Endodermal cell (in vitro differentiated cells): ENCODE results near the gene ILRUN. TPM values are rescaled to one million over a fixed set of nuclear protein-coding genes. Genes with fewer than 3 reads are reported as not detected.

Source experiments
- DNase-seq: peaks from one replicate; pipeline ENCODE4 v3.0.0-alpha.2; 2017
- H3K27ac ChIP-seq: 2 replicates; pipeline ENCODE4 v1.5.1; 2013; ENCODE audit warnings: mild to moderate bottlenecking, low read depth, low read length, moderate library complexity
- H3K27me3 ChIP-seq: 2 replicates; pipeline ENCODE4 v1.6.1; 2013; ENCODE audit warnings: mild to moderate bottlenecking, low read length, moderate library complexity; ENCODE audit not compliant: insufficient read depth, control insufficient read depth, poor library complexity, severe bottlenecking
- H3K36me3 ChIP-seq: 2 replicates; pipeline ENCODE4 v1.7.0; 2013; ENCODE audit warnings: mild to moderate bottlenecking, low read length, moderate library complexity; ENCODE audit not compliant: control insufficient read depth, insufficient read depth
- H3K4me1 ChIP-seq: one replicate; pipeline ENCODE4 v1.7.0; 2013; ENCODE audit warnings: low read length; ENCODE audit not compliant: control insufficient read depth, insufficient read depth
- H3K4me3 ChIP-seq: 2 replicates; pipeline ENCODE4 v1.5.1; 2013; ENCODE audit warnings: mild to moderate bottlenecking, low read length, moderate library complexity
- H3K9ac ChIP-seq: 2 replicates; pipeline ENCODE4 v1.6.1; 2013; ENCODE audit warnings: mild to moderate bottlenecking, low read length, moderate library complexity; ENCODE audit not compliant: poor library complexity, severe bottlenecking; ENCODE audit errors: extremely low read depth
- H3K9me3 ChIP-seq: 2 replicates; pipeline ENCODE4 v1.6.1; 2013; ENCODE audit warnings: mild to moderate bottlenecking, low read length, moderate library complexity; ENCODE audit not compliant: control insufficient read depth
- H3K27ac Mint-ChIP-seq: 2 replicates; pipeline ENCODE4 v1.8.0; 2020; ENCODE audit warnings: mixed read lengths
- H3K27me3 Mint-ChIP-seq: 2 replicates; pipeline ENCODE4 v1.8.0; 2021; ENCODE audit warnings: mild to moderate bottlenecking, mixed read lengths; ENCODE audit not compliant: insufficient read depth
- H3K36me3 Mint-ChIP-seq: 2 replicates; pipeline ENCODE4 v1.8.0; 2020; ENCODE audit warnings: low read depth, mixed read lengths
- H3K4me1 Mint-ChIP-seq: 2 replicates; pipeline ENCODE4 v1.8.0; 2020; ENCODE audit warnings: mixed read lengths
- H3K4me3 Mint-ChIP-seq: 2 replicates; pipeline ENCODE4 v1.8.0; 2020; ENCODE audit warnings: mild to moderate bottlenecking, moderate library complexity, mixed read lengths
- H3K9me3 Mint-ChIP-seq: 2 replicates; pipeline ENCODE4 v1.8.0; 2020; ENCODE audit warnings: mild to moderate bottlenecking, mixed read lengths
- CTCF ChIP-seq: fragments of 200-600 bp; sonication (generic); conservative IDR thresholded peaks from 2 replicates; pipeline ENCODE4 v1.5.0; 2021; ENCODE audit warnings: antibody characterized with exemption, mild to moderate bottlenecking
- WGBS, 2 experiments: methylation state at CpG; one replicate each; pipeline versions ENCODE4 v1.1.5 to v1.1.7; 2013; ENCODE audit warnings: missing lambda C conversion rate in 2 of 2, mixed read lengths in 1 of 2; ENCODE audit not compliant: insufficient coverage in 1 of 2, insufficient read length in 1 of 2; 5-methylcytosine and 5-hydroxymethylcytosine counted together
- total RNA-seq, 2 donors: library from RNA; stranded (reverse); fragmentation: NEBNext Ultra II Directional in 1 of 2; extraction: Animal tissue kit (Norgen Biotek cat#: 25700) in 1 of 2; gene quantifications; 2 replicates in 1 of 2; 3 replicates in 1 of 2; pipeline ENCODE4 v1.2.1, GENCODE V29; 2021

ILRUN gene
- total RNA-seq, 2 donors from 2014 or later: 73.0 to 90.5 TPM

- Histone ChIP-seq H3K4me1 (peaks cover 10% of the 10 kb centered on the region), H3K9me3 (no peaks in the 10 kb centered on the region), H3K27ac (no peak overlapping the region), H3K36me3 (no peaks in the 10 kb centered on the region), H3K27me3 (no peaks in the 10 kb centered on the region), H3K9ac (no peak overlapping the region), H3K4me3 (no peak overlapping the region)
- WGBS, 2 experiments: 53% methylated on average over 1 of the region's 1 CpG; no CpG with 5 or more reads in 1 of the 2 experiments
- H3K4me3 Mint-ChIP-seq: no peak overlapping the region
- H3K27ac Mint-ChIP-seq: peak overlapping the region; percentile 46
- no peaks in the 10 kb centered on the region for H3K9me3 Mint-ChIP-seq
- peaks cover 5% of the 10 kb centered on the region for H3K36me3 Mint-ChIP-seq
- H3K27me3 Mint-ChIP-seq: no peaks in the 10 kb centered on the region
- TF ChIP-seq CTCF: no peak
- DNase-seq: no peak
- H3K4me1 Mint-ChIP-seq: peaks cover 42% of the 10 kb centered on the region
Measured at GRCh38 chr6:34673064-34673463, 23.5 kb downstream of the ILRUN start.

GRCh38 chr6:34672657-34673043, 23.9 kb downstream of the ILRUN start:
- no peak for DNase-seq
- no peak overlapping the region for H3K4me3 Mint-ChIP-seq
- H3K36me3 ChIP-seq: no peaks in the 10 kb centered on the region
- 93 to 98% methylated on average over 3 of the region's 3 CpGs for WGBS, 2 experiments
- no peaks in the 10 kb centered on the region for H3K9me3 ChIP-seq
- H3K27ac ChIP-seq: no peak overlapping the region
- no peak for TF ChIP-seq CTCF
- peaks cover 5% of the 10 kb centered on the region for H3K36me3 Mint-ChIP-seq
- H3K27me3 Mint-ChIP-seq: no peaks in the 10 kb centered on the region
- H3K4me3 ChIP-seq: no peak overlapping the region
- no peaks in the 10 kb centered on the region for H3K9me3 Mint-ChIP-seq
- peaks cover 46% of the 10 kb centered on the region for H3K4me1 Mint-ChIP-seq
- no peaks in the 10 kb centered on the region for H3K27me3 ChIP-seq
- peak overlapping the region; percentile 80 for H3K27ac Mint-ChIP-seq
- H3K4me1 ChIP-seq: peaks cover 14% of the 10 kb centered on the region
- H3K9ac ChIP-seq: no peak overlapping the region

DNA sequence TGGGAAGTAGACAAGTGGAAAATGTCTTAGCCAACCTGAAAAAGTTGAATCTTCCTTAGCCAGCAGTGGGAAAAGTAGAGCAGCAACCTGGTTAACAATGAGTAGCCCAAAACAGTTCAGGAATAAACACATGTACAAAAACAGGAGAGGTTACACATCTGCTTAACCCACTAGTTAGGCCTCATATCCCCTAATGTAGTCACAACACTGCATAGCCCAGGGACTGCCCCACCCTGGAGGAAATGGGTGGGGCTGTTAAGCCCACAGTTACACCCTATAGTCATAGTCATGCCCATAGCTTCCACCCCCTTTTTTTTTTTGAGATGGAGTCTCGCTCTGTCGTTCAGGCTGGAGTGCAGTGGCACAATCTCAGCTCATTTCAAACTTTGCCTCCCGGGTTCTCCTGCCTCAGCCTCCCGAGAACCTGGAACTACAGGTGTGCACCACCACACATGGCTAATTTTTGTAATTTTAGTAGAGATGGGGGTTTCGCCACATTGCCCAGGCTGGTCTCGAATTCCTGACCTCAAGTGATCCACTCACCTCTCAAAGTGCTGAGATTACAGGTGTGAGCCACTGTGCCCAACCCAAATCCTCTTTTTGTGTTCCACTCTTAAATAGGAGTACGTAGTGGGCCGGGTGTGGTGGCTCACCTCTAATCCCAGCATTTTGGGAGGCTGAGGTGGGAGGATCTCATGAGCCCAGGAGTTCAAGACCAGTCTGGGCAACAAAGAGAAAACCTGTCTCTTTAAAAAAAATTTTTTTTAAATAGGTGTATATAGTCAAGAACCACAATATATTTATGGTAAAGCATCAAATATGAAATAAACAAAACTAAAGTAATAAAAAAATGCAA, 24.5 kb downstream of the ILRUN start:
- Histone ChIP-seq H3K4me1 (peaks cover 17% of the 10 kb centered on the region), H3K36me3 (no peaks in the 10 kb centered on the region), H3K4me3 (no peak overlapping the region), H3K9me3 (no peaks in the 10 kb centered on the region), H3K27ac (no peak overlapping the region), H3K27me3 (no peaks in the 10 kb centered on the region), H3K9ac (no peak overlapping the region)
- Mint-ChIP-seq H3K27ac (no peak overlapping the region), H3K4me3 (no peak overlapping the region), H3K27me3 (no peaks in the 10 kb centered on the region), H3K36me3 (peaks cover 5% of the 10 kb centered on the region), H3K9me3 (no peaks in the 10 kb centered on the region), H3K4me1 (peaks cover 51% of the 10 kb centered on the region)
- no peak for DNase-seq
- no peak for TF ChIP-seq CTCF
- 96 to 98% methylated on average over 4 to 8 of the region's 8 CpGs for WGBS, 2 experiments
